CD4-positive, alpha-beta memory T cell (primary cell): ENCODE measurements around the gene SOX5. TPM values are rescaled to one million over a fixed set of nuclear protein-coding genes. Genes with fewer than 3 reads are reported as not detected.

Experiments
- CTCF ChIA-PET: fragments of 350-600 bp; sonication (Branson Sonifier 250); formaldehyde crosslinking; loops from one replicate; lab custom pipeline; 2021; ENCODE audit warnings: inconsistent platforms; ENCODE audit not compliant: partially characterized antibody; lab: Charles Lee
- POLR2A ChIA-PET: fragments of 350-600 bp; sonication (Branson Sonifier 250); formaldehyde crosslinking; loops from one replicate; lab custom pipeline; 2021; ENCODE audit not compliant: partially characterized antibody; lab: Charles Lee
- DNase-seq, 5 donors: peaks; one replicate each; pipeline versions ENCODE4 v3.0.0 to v3.0.0-alpha.2; 2020 to 2022; ENCODE audit warnings: mixed read lengths in 1 of 5
- H3K27ac ChIP-seq: one replicate; pipeline ENCODE4 v1.7.0; 2013; ENCODE audit warnings: low read depth, low read length
- H3K27me3 ChIP-seq: 2 replicates; pipeline ENCODE4 v1.7.0; 2013; ENCODE audit warnings: mild to moderate bottlenecking, low read length, moderate library complexity; ENCODE audit not compliant: insufficient read depth
- H3K36me3 ChIP-seq: 2 replicates; pipeline ENCODE4 v1.7.0; 2013; ENCODE audit warnings: mild to moderate bottlenecking, low read length, moderate library complexity; ENCODE audit not compliant: insufficient read depth
- H3K4me1 ChIP-seq: 2 replicates; pipeline ENCODE4 v1.7.0; 2013; ENCODE audit warnings: mild to moderate bottlenecking, low read length, moderate library complexity; ENCODE audit not compliant: insufficient read depth
- H3K4me3 ChIP-seq, 2 donors: one replicate each; pipeline ENCODE4 v1.7.0; 2013; ENCODE audit warnings: low read length in 2 of 2, mild to moderate bottlenecking in 1 of 2
- H3K9me3 ChIP-seq, 2 donors: one replicate each; pipeline ENCODE4 v1.7.0; 2013; ENCODE audit warnings: low read length in 2 of 2, control low read depth in 1 of 2; ENCODE audit not compliant: control insufficient read depth in 1 of 2
- H3K27ac Mint-ChIP-seq, 7 donors: one replicate each; pipeline ENCODE4 v1.8.0; 2020 to 2021; ENCODE audit warnings: mixed read lengths in 7 of 7, mild to moderate bottlenecking in 6 of 7, inconsistent platforms in 3 of 7, moderate library complexity in 3 of 7
- H3K27me3 Mint-ChIP-seq, 2 donors: one replicate each; pipeline ENCODE4 v1.8.0; 2020 to 2021; ENCODE audit warnings: mixed read lengths in 2 of 2
- H3K36me3 Mint-ChIP-seq, 2 donors: one replicate each; pipeline ENCODE4 v1.8.0; 2020 to 2021; ENCODE audit warnings: mixed read lengths in 2 of 2, inconsistent platforms in 1 of 2, mild to moderate bottlenecking in 1 of 2
- H3K4me1 Mint-ChIP-seq, 4 donors: one replicate each; pipeline ENCODE4 v1.8.0; 2020 to 2021; ENCODE audit warnings: mixed read lengths in 4 of 4, mild to moderate bottlenecking in 1 of 4
- H3K4me3 Mint-ChIP-seq, 8 donors: one replicate each; pipeline ENCODE4 v1.8.0; 2020 to 2021; ENCODE audit warnings: mixed read lengths in 8 of 8, mild to moderate bottlenecking in 7 of 8, moderate library complexity in 6 of 8, inconsistent platforms in 3 of 8
- H3K9me3 Mint-ChIP-seq, 8 donors: one replicate each; pipeline ENCODE4 v1.8.0; 2020 to 2021; ENCODE audit warnings: mixed read lengths in 8 of 8, mild to moderate bottlenecking in 5 of 8, inconsistent platforms in 3 of 8, moderate library complexity in 1 of 8
- intact Hi-C: fragments of 100-400 bp; cut with micrococcal nuclease; formaldehyde crosslinking; loops from one replicate; pipeline ENCODE4 v1.15.1; 2023
- polyA plus RNA-seq, 2 donors: library from polyadenylated mRNA; unstranded; fragments of 300-500 nt; fragmentation: Illumina TruSeq; gene quantifications; one replicate each; pipeline ENCODE4 v1.2.3, GENCODE V29; 2021
- total RNA-seq, 2 experiments: library from RNA; stranded (reverse); gene quantifications; one replicate each; pipeline ENCODE4 v1.2.3, GENCODE V29; 2021

The SOX5 gene
- total and polyA plus RNA-seq, 4 experiments from 2014 or later, result 0.29 TPM; not detected in 3

DNA sequence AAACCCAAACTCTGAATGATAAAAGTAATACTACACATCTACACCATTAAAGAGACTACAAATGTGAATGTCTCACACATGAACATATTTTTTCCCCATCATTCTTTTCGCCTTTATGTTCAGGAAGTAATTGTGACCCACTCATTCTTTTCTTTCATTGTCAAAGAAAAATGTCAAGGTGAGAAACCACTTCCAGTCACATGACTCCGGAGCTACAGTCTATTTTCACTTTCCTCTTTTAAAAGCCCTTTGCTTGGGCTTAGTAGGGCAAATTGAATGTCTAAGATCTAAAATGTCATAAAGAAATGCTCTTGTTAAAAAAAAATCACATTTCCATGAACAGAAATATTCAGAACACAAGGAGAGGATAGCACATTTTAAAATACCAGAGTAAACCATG is 461.3 kb downstream of the SOX5 start:
- H3K4me3 Mint-ChIP-seq, result no peak overlapping the region
- intact Hi-C loops, result no loop called here
- H3K27me3 Mint-ChIP-seq, result no peaks in the 10 kb centered on the region
- Histone ChIP-seq H3K36me3 (no peaks in the 10 kb centered on the region), H3K4me3 (no peak overlapping the region), H3K4me1 (no peaks in the 10 kb centered on the region), H3K27ac (no peak overlapping the region), H3K9me3 (no peaks in the 10 kb centered on the region), H3K27me3 (no peaks in the 10 kb centered on the region)
- no peak overlapping the region for H3K27ac Mint-ChIP-seq
- ChIA-PET CTCF (no interaction called here), POLR2A (no interaction called here)
- DNase-seq, result no peak
- no peaks in the 10 kb centered on the region for H3K36me3 Mint-ChIP-seq
- peaks cover 0 to 12% (median 7%) of the 10 kb centered on the region in 8 donors for H3K9me3 Mint-ChIP-seq
- H3K4me1 Mint-ChIP-seq, result no peaks in the 10 kb centered on the region

DNA sequence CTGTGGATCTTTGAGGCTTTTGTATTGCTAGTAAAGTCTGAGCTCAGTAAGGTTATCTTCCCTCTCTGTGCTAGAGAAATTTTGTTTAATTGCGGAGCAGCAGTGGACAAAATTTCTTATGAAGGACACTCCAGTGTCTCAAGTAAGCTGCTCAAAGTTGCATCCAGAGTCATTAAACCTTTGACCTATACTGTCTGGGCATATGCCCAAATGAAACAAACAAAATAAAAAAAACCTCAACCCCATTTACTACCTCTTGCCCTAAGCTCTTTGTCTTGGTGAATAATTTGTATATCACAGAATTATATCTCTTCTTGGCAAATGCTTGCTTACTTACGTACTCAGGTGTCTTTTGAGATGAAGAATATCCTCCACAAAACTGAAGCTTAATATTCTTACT is 465.2 kb downstream of the SOX5 start:
- intact Hi-C loops, result no loop called here
- Histone ChIP-seq H3K9me3 (no peaks in the 10 kb centered on the region), H3K4me3 (no peak overlapping the region), H3K36me3 (no peaks in the 10 kb centered on the region), H3K27me3 (no peaks in the 10 kb centered on the region), H3K27ac (no peak overlapping the region), H3K4me1 (no peaks in the 10 kb centered on the region)
- Mint-ChIP-seq H3K27ac (no peak overlapping the region), H3K36me3 (no peaks in the 10 kb centered on the region), H3K9me3 (peaks cover 2 to 11% (median 8%) of the 10 kb centered on the region in 8 donors), H3K4me1 (no peaks in the 10 kb centered on the region), H3K27me3 (no peaks in the 10 kb centered on the region), H3K4me3 (no peak overlapping the region)
- no peak for DNase-seq
- ChIA-PET CTCF (no interaction called here), POLR2A (no interaction called here)

DNA sequence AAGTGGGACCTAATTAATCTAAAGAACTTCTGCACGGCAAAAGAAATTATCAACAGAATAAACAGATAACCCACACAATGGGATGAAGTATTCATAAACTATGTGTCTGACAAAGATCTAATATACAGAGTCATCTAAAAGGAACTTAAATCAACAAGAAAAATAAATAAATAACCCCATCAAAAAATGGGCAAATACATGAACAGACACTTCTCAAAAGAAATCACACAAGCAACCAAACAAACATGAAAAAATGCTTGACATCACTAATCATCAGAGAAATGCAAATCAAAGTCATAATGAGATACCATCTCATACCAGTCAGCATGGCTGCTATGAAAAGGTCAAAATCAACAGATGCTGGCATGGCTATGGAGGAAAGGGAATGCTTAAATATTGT is 466.9 kb downstream of the SOX5 start:
- no peak for DNase-seq
- H3K4me3 Mint-ChIP-seq, result no peak overlapping the region
- Histone ChIP-seq H3K4me1 (no peaks in the 10 kb centered on the region), H3K27me3 (no peaks in the 10 kb centered on the region), H3K4me3 (no peak overlapping the region), H3K36me3 (no peaks in the 10 kb centered on the region), H3K9me3 (no peaks in the 10 kb centered on the region), H3K27ac (no peak overlapping the region)
- H3K4me1 Mint-ChIP-seq, result no peaks in the 10 kb centered on the region
- H3K27me3 Mint-ChIP-seq, result no peaks in the 10 kb centered on the region
- CTCF ChIA-PET, result no interaction called here
- H3K9me3 Mint-ChIP-seq, result peaks cover 5 to 19% (median 7%) of the 10 kb centered on the region in 8 donors
- H3K27ac Mint-ChIP-seq, result no peak overlapping the region
- H3K36me3 Mint-ChIP-seq, result no peaks in the 10 kb centered on the region
- intact Hi-C loops, result no loop called here
- POLR2A ChIA-PET, result no interaction called here
